ENCODE results near the gene HCAR3. TPM values are rescaled to one million over a fixed set of nuclear protein-coding genes. Genes with fewer than 3 reads are reported as not detected.

The HCAR3 gene
- total and polyA plus RNA-seq, 2 of the 13 experiments (the other 11 are each of a cell fraction or from before 2014, with no cell fraction given) = 0.11 to 12.8 TPM

DNA sequence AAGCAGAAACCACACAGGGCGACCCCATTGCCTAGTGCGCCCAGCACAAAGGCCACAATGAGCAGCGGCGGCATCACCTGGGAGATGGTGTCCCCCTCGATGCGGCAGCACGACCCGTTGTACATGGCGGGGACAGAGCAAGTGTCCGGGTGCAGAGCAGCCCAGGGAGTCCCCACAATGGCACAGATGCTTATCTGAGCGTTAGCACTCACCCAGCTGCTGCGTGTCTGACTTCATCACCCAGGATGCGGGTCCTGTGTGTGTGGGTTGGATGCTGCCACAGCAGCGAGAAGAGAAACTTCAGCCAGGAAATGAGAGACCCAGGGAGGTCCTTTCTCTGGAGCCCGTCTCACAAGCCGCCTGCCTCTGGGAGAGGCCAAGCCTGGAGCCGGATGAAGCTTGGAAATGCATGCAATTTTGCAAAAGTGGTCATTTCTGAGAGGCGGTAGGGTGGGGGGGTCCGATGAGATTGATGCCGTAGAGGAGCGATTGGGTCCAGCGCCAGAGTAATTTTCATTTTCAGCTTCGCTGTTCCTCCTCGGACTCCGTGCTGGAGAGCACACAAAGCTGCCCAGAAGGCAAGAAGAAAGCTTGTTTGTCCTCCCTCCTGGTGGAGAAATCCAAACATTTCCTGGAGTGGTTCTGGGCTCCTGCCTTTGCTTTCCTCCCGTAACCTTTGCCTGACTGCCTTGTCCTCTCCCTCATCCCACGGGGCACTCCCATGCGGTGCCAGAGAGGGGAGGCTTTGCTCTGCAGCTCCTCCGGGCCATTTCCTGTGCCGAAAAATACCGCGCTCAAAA lies 13.8 kb upstream of the HCAR3 start, which contains the start of gene HCAR1 (continued):
- TF ChIP-seq CENPBD1 (CRISPR knock-in tag; IDR thresholded peaks at IDR 0.05; ENCODE audit: borderline replicate concordance, low read depth) = no peak
- TF ChIP-seq, protein P1, sequence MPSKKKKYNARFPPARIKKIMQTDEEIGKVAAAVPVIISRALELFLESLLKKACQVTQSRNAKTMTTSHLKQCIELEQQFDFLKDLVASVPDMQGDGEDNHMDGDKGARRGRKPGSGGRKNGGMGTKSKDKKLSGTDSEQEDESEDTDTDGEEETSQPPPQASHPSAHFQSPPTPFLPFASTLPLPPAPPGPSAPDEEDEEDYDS (CRISPR knock-in tag; IDR thresholded peaks at IDR 0.05) = no peak
- TF ChIP-seq PLSCR1 (CRISPR knock-in tag; IDR thresholded peaks at IDR 0.05; ENCODE audit: borderline replicate concordance) = no peak
- TF ChIP-seq RCOR2 (CRISPR knock-in tag; IDR thresholded peaks at IDR 0.05) = no peak
- TF ChIP-seq, protein P2, sequence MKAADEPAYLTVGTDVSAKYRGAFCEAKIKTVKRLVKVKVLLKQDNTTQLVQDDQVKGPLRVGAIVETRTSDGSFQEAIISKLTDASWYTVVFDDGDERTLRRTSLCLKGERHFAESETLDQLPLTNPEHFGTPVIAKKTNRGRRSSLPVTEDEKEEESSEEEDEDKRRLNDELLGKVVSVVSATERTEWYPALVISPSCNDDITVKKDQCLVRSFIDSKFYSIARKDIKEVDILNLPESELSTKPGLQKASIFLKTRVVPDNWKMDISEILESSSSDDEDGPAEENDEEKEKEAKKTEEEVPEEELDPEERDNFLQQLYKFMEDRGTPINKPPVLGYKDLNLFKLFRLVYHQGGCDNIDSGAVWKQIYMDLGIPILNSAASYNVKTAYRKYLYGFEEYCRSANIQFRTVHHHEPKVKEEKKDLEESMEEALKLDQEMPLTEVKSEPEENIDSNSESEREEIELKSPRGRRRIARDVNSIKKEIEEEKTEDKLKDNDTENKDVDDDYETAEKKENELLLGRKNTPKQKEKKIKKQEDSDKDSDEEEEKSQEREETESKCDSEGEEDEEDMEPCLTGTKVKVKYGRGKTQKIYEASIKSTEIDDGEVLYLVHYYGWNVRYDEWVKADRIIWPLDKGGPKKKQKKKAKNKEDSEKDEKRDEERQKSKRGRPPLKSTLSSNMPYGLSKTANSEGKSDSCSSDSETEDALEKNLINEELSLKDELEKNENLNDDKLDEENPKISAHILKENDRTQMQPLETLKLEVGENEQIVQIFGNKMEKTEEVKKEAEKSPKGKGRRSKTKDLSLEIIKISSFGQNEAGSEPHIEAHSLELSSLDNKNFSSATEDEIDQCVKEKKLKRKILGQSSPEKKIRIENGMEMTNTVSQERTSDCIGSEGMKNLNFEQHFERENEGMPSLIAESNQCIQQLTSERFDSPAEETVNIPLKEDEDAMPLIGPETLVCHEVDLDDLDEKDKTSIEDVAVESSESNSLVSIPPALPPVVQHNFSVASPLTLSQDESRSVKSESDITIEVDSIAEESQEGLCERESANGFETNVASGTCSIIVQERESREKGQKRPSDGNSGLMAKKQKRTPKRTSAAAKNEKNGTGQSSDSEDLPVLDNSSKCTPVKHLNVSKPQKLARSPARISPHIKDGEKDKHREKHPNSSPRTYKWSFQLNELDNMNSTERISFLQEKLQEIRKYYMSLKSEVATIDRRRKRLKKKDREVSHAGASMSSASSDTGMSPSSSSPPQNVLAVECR (CRISPR knock-in tag; IDR thresholded peaks at IDR 0.05; ENCODE audit: borderline replicate concordance) = peak; percentile 22
- TF ChIP-seq ZNF382 (CRISPR knock-in tag; IDR thresholded peaks at IDR 0.05; ENCODE audit: borderline replicate concordance) = no peak
- TF ChIP-seq ZNF276 (CRISPR knock-in tag; IDR thresholded peaks at IDR 0.05; ENCODE audit: low read depth) = no peak
- TF ChIP-seq, protein P3, sequence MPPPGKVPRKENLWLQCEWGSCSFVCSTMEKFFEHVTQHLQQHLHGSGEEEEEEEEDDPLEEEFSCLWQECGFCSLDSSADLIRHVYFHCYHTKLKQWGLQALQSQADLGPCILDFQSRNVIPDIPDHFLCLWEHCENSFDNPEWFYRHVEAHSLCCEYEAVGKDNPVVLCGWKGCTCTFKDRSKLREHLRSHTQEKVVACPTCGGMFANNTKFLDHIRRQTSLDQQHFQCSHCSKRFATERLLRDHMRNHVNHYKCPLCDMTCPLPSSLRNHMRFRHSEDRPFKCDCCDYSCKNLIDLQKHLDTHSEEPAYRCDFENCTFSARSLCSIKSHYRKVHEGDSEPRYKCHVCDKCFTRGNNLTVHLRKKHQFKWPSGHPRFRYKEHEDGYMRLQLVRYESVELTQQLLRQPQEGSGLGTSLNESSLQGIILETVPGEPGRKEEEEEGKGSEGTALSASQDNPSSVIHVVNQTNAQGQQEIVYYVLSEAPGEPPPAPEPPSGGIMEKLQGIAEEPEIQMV (CRISPR knock-in tag; IDR thresholded peaks at IDR 0.05; ENCODE audit: low read depth) = no peak
- TF ChIP-seq ARNTL (CRISPR knock-in tag; IDR thresholded peaks at IDR 0.05) = no peak
- peak; percentile 62 for TF ChIP-seq BCL6 (CRISPR knock-in tag; IDR thresholded peaks at IDR 0.05)
- TF ChIP-seq RARA (CRISPR knock-in tag; IDR thresholded peaks at IDR 0.05) = no peak; the same call in 1 of the 2 replicates
- no peak for TF ChIP-seq KMT2A (CRISPR knock-in tag; IDR thresholded peaks at IDR 0.05)
- TF ChIP-seq ZBTB42 (CRISPR knock-in tag; IDR thresholded peaks at IDR 0.05) = no peak
- no peak for TF ChIP-seq ELF1 (CRISPR knock-in tag; IDR thresholded peaks at IDR 0.05)
- TF ChIP-seq ZBTB34 (CRISPR knock-in tag; IDR thresholded peaks at IDR 0.05) = no peak
- no peak for TF ChIP-seq ZNF264 (CRISPR knock-in tag; IDR thresholded peaks at IDR 0.05)
- TF ChIP-seq ZNF781 (CRISPR knock-in tag; IDR thresholded peaks at IDR 0.05; ENCODE audit: borderline replicate concordance, not compliant biosample characterization) = peak; percentile 28
- no peak for TF ChIP-seq AKAP8 (CRISPR knock-in tag; IDR thresholded peaks at IDR 0.05)
